HUES6 (cell line): Measurements from ENCODE around the gene ZNF443.
A peak's percentile ranks its signal among the peaks of the same experiment; 100 is the strongest.
"Not testable (repeated sequence)": the region's sequence is repeated elsewhere in the genome, so short reads cannot be mapped to it uniquely, and the experiment has no call there.

ENCODE experiments used
- H3K27ac ChIP-seq: 2 replicates; pipeline ENCODE4 v1.7.0; 2013; ENCODE audit warnings: low read depth, mild to moderate bottlenecking, low read length, inconsistent platforms
- H3K27me3 ChIP-seq: 2 replicates; pipeline ENCODE4 v1.6.1; 2013; ENCODE audit warnings: low read length; ENCODE audit not compliant: control insufficient read depth, insufficient read depth
- H3K36me3 ChIP-seq: 2 replicates; pipeline ENCODE4 v1.6.1; 2013; ENCODE audit warnings: low read length; ENCODE audit not compliant: control insufficient read depth, insufficient read depth
- H3K4me1 ChIP-seq: 2 replicates; pipeline ENCODE4 v1.6.1; 2013; ENCODE audit warnings: low read length; ENCODE audit not compliant: control insufficient read depth, insufficient read depth
- H3K4me3 ChIP-seq: 2 replicates; pipeline ENCODE4 v1.5.1; 2013; ENCODE audit warnings: low read depth, low read length
- H3K9ac ChIP-seq: one replicate; pipeline ENCODE4 v1.6.1; 2013; ENCODE audit warnings: mild to moderate bottlenecking, low read length
- H3K9me3 ChIP-seq: 2 replicates; pipeline ENCODE4 v1.6.1; 2013; ENCODE audit warnings: low read depth, low read length; ENCODE audit not compliant: control insufficient read depth, insufficient read depth

Gene ZNF443

GRCh38 chr19:12465211-12465610 is 24.4 kb upstream of the ZNF443 start:
- no peaks in the 10 kb centered on the region for H3K4me1 ChIP-seq
- peaks cover 62% of the 10 kb centered on the region for H3K9me3 ChIP-seq
- H3K27me3 ChIP-seq, result no peaks in the 10 kb centered on the region
- H3K4me3 ChIP-seq, result no peak overlapping the region
- H3K27ac ChIP-seq, result no peak overlapping the region
- H3K9ac ChIP-seq, result no peak overlapping the region
- H3K36me3 ChIP-seq, result peaks cover 14% of the 10 kb centered on the region

- no peak overlapping the region for H3K4me3 ChIP-seq
- peaks cover 60% of the 10 kb centered on the region for H3K9me3 ChIP-seq
- no peak overlapping the region for H3K27ac ChIP-seq
- H3K27me3 ChIP-seq, result no peaks in the 10 kb centered on the region
- no peaks in the 10 kb centered on the region for H3K4me1 ChIP-seq
- peaks cover 14% of the 10 kb centered on the region for H3K36me3 ChIP-seq
- H3K9ac ChIP-seq, result no peak overlapping the region
Observed at GRCh38 chr19:12464769-12465168, 23.9 kb upstream of the ZNF443 start.

GRCh38 chr19:12464139-12464538 is 23.3 kb upstream of the ZNF443 start:
- Histone ChIP-seq H3K9me3 (peaks cover 64% of the 10 kb centered on the region), H3K36me3 (peaks cover 14% of the 10 kb centered on the region)
- H3K27ac ChIP-seq, H3K4me3 ChIP-seq, H3K27me3 ChIP-seq, H3K4me1 ChIP-seq, H3K9ac ChIP-seq: not testable (repeated sequence)

GRCh38 chr19:12453495-12453894 is 12.7 kb upstream of the ZNF443 start:
- no peaks in the 10 kb centered on the region for H3K27me3 ChIP-seq
- no peak overlapping the region for H3K4me3 ChIP-seq
- peaks cover 68% of the 10 kb centered on the region for H3K9me3 ChIP-seq
- no peak overlapping the region for H3K9ac ChIP-seq
- H3K36me3 ChIP-seq, result no peaks in the 10 kb centered on the region
- H3K27ac ChIP-seq, result no peak overlapping the region
- no peaks in the 10 kb centered on the region for H3K4me1 ChIP-seq

GRCh38 chr19:12450844-12451243 is 10.0 kb upstream of the ZNF443 start:
- Histone ChIP-seq H3K36me3 (no peaks in the 10 kb centered on the region), H3K27me3 (no peaks in the 10 kb centered on the region), H3K27ac (no peak overlapping the region), H3K9ac (no peak overlapping the region), H3K9me3 (peaks cover 58% of the 10 kb centered on the region), H3K4me1 (no peaks in the 10 kb centered on the region), H3K4me3 (no peak overlapping the region)

GRCh38 chr19:12448808-12449207 is 8.0 kb upstream of the ZNF443 start:
- peaks cover 51% of the 10 kb centered on the region for H3K9me3 ChIP-seq
- no peak overlapping the region for H3K27ac ChIP-seq

DNA sequence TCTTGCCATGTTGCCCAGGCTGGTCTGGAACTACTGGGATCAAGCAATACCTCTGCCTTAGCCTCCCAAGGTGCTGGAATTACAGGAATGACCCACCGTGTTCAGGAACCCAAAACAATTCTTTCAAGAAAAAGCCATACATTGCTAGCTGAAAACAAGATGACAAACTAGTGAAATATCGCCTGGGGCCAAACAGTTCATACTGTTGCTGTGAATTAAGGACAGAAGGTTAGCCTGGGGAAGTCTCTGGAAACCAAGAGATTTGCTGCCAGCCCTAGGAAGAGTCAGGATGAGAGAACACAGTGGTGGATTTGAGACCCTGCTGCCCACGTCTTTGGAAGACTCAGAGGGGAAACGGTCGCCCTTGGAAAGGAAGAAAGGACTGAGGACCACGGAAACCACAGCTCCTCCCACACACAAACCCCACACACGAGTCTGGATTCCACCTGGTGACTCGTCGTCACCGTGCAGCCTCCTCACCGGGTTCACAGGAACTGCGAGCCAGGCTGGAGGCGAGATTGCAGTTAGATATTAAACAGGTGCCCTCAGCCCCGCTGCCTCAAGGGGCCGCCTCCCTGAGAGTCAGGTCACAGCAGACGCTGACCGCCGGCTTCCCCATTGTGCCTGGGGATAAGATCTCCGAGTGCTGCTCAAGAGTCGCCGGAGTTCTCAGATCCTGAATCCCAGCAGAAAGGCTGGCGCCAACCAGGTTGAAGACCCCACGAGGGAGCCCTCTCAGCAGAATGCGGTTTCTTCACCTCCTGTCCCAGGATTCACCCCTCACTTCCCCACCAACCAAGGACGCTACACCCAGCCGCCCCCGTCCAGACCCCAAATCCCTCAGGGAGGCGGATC is 908 bp downstream of the ZNF443 start:
- Histone ChIP-seq H3K4me3 (peak overlapping the region; percentile 70), H3K9ac (peak overlapping the region; percentile 78), H3K27ac (peak overlapping the region; percentile 22; the same call in 1 of the 2 replicates)
- H3K36me3 ChIP-seq, H3K4me1 ChIP-seq, H3K27me3 ChIP-seq, H3K9me3 ChIP-seq: not testable (repeated sequence)

More at GRCh38 chr19:12448808-12449207, 8.0 kb upstream of the ZNF443 start:
- Histone ChIP-seq H3K9ac (no peak overlapping the region), H3K4me1 (no peaks in the 10 kb centered on the region), H3K27me3 (no peaks in the 10 kb centered on the region), H3K36me3 (no peaks in the 10 kb centered on the region), H3K4me3 (no peak overlapping the region)

- H3K27ac ChIP-seq, H3K4me1 ChIP-seq, H3K4me3 ChIP-seq, H3K9ac ChIP-seq, H3K27me3 ChIP-seq: not testable (repeated sequence)
- peaks cover 34% of the 10 kb centered on the region for H3K36me3 ChIP-seq
- peaks cover 42% of the 10 kb centered on the region for H3K9me3 ChIP-seq
Observed at GRCh38 chr19:12430726-12431299, 10.0 kb downstream of the ZNF443 start.

- peaks cover 59% of the 10 kb centered on the region for H3K9me3 ChIP-seq
- H3K4me1 ChIP-seq, result no peaks in the 10 kb centered on the region
- H3K27me3 ChIP-seq, result no peaks in the 10 kb centered on the region
- no peak overlapping the region for H3K9ac ChIP-seq
- H3K36me3 ChIP-seq, result peaks cover 26% of the 10 kb centered on the region
- H3K27ac ChIP-seq, result no peak overlapping the region
- no peak overlapping the region for H3K4me3 ChIP-seq
Observed at GRCh38 chr19:12425888-12426274, 14.9 kb downstream of the ZNF443 start.

- peaks cover 58% of the 10 kb centered on the region for H3K9me3 ChIP-seq
Observed at GRCh38 chr19:12425236-12425887, 15.5 kb downstream of the ZNF443 start.

DNA sequence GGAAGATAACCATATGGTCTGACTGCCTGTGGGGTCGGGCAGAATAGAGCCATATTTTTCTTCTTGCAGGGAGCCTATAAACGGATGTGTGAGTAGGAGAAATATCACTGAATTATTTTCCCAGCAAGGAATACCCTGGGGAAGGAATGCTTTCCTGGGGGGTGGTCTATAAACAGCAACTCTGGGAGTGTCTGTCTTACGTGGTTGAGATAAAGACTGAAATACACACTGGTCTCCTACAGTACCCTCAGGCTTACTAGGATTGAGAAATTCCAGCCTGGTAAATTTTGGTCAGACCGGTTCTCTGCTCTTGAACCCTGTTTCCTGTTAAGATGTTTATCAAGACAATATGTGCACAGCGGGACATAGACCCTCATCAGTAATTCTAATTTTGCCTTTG is 23.5 kb downstream of the ZNF443 start:
- peaks cover 64% of the 10 kb centered on the region for H3K9me3 ChIP-seq
- not testable (repeated sequence) for H3K9ac ChIP-seq, H3K27ac ChIP-seq, H3K27me3 ChIP-seq, H3K4me3 ChIP-seq, H3K4me1 ChIP-seq, H3K36me3 ChIP-seq

More at GRCh38 chr19:12425236-12425887, 15.5 kb downstream of the ZNF443 start:
- peaks cover 21% of the 10 kb centered on the region for H3K36me3 ChIP-seq
- H3K4me3 ChIP-seq, result no peak overlapping the region
- H3K27me3 ChIP-seq, result no peaks in the 10 kb centered on the region
- no peak overlapping the region for H3K9ac ChIP-seq
- H3K27ac ChIP-seq, result no peak overlapping the region
- no peaks in the 10 kb centered on the region for H3K4me1 ChIP-seq
